NCI-H1930 (cell line): ENCODE measurements around the gene IDH2.
"Not testable (repeated sequence)": the region's sequence is repeated elsewhere in the genome, so short reads cannot be mapped to it uniquely, and the experiment has no call there.

Experiments used
- DNase-seq, 2 experiments: peaks; one replicate each; lab custom pipeline; 2025; lab: John Stamatoyannopoulos, UW

IDH2 gene

DNA sequence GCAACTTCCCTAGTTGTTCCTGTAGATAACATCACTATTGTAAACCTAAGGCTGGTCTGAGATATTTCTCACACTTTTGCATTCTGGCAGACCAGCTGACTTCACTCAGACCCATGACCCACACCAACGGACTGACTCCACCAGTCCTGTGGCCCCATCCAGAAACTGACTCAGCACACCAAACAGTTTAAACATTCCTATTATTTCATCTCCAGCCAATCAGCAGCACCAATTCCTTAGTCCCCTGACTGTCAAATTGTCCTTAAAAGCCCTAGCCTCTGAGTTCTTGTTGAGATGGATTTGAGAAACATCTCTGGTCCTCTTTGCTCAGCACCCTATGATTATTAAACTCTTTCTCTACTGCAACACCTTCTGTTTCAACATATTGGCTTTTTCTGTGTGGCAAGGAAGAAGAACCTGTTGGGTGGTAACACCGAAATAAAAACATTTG, 12.2 kb upstream of the IDH2 start:
- no peak for DNase-seq

DNA sequence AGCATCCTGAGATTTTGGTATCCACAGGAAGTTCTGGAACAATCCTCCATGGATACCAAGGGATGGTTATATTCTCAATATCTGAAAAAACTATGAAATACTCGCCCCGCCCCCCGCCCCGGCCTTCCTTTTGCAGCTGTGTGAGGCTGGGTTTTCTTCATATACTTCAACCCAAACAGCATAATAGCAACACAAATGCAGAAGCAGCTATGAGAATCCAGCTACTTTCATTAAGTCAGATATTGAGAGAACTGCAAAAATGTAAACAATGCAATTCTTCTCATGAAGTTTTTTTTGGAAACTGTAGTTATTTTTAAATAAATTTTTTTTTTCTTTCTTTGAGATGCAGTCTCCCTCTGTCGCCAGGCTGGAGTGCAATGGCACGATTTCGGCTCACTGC, 10.9 kb upstream of the IDH2 start:
- no peak for DNase-seq

DNA sequence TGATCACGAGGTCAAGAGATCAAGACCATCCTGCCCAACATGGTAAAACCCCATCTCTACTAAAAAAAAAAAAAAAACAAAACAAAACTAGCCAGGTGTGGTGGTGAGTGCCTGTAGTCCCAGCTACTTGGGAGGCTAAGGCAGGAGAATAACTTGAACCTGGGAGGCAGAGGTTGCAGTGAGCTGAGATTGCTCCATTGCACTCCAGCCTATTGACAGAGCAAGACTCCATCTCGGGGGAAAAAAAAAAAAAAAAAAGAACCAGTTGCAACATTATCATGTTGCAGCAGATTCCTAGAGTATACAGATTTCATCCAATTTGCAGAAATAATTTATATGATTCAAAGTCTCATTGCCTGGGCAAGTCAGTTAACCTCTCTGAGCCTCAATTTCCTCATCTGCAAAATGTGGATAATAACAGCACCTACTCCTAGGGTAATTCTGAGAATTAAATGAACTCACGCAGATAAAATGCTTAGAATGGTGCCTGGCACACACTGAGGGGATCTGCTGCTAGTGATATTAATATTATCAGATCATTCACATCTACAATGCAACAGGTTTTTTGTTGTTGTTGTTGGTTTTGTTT, 7.0 kb upstream of the IDH2 start:
- DNase-seq: not testable (repeated sequence)

DNA sequence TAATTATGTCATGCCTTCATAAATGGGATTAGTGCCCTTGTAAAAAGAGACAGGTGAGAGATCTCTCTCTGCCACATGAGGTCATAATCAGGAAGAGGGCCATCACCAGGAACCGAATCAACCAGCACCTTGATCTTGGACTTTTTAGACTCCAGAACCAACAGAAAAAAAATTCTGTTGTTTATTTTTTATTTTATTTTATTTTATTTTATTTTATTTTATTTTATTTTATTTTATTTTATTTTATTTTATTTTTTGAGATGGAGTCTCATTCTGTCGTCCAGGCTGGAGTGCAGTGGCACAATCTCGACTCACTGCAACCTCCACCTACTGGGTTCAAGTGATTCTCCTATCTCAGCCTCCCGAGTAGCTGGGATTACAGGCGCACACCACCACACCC, 5.8 kb upstream of the IDH2 start:
- not testable (repeated sequence) for DNase-seq

DNA sequence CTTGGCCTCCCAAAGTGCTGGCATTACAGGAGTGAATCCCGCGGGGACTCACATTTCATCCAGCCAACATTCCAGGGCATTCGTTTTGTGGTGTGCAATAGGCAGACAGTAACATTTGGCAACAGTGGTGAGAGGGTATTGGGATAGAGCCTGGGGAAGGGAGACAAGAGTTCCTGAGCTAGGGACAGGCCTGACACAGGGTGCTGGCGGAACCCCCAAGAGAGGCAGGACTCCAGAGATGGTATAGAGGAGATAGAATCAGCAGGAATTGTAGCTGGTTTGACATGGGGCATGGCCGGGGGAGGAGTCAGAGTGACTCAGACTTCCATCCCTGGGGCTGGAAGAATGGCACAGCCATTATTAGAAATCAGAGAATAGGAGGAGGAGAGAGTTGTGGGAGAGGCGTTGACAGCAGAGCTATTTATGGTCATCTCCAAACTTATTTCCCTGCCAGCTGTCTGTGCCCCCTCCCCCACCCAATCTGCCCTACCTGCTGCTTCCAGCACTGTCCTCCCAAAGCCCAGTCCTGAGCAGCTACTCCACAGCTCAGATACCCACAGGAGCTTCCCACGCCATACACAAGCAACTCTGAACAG, 4.4 kb upstream of the IDH2 start:
- no peak for DNase-seq

DNA sequence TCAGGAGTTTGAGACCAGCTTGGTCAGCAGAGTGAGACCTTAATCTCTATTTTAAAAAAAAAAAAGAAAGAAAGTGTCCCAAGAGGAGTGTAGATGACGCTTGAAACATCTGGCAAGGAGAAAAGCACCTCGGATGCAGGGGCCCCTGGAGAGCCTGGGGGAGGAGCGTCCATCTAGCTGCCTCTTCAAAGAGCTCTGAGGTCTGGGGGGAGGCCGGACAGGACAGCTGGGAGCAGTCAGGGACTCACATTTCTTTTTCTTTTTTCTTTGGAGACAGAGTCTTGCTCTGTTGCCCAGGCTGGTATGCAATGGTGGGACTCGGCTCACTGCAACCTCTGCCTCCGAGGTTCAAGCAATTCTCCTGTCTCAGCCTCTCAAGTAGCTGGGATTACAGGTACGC, 3.3 kb upstream of the IDH2 start:
- DNase-seq: no peak

DNA sequence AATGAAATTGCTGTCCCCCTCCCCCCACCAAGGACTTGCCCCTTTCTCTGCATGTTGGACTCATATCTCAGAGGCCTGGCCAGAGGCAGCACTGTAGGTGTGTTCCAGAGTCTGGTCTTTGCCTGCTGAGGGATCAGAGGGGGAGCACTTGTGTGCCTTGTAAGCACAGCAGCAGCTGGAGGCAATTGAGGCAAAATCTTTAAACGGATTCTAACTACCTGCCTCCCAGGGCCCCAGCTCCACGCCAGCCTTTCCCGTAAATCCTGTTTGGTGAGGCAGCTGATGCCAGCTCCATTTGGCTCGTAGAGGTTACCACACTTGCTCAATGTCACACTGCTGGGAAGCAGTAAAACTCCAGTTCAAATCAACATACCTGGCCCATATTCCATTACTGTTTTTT, 2.3 kb upstream of the IDH2 start:
- no peak for DNase-seq

DNA sequence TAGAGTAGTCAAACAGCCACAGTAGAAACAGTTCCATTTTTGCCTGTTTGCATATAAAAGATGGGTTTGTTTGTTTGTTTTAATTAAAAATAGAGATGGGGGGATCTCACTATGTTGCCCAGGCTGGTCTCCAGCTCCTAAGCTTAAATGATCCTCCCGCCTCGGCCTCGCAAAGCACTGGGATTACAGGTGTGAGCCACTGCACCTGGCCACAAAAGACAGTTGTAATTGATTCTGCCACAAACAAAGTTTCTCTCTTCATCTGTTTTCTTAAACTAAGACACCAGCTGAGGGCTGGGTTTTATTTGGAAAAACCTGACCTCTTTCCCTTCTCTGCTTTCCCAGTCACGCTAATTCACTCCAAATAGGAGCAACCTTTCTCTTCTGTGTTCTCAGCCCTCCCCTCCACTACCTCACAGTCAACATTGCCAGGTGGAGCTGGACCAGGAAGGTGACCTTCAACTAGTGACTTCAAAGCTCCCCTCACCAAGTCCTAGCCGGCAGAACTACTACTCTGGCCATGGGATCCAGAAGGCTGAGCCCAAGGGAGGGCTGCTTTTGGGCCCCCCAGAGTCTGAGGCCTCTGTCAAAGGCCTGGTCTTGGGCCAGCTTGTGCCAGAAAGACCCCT, 1.5 kb upstream of the IDH2 start:
- DNase-seq: no peak

DNA sequence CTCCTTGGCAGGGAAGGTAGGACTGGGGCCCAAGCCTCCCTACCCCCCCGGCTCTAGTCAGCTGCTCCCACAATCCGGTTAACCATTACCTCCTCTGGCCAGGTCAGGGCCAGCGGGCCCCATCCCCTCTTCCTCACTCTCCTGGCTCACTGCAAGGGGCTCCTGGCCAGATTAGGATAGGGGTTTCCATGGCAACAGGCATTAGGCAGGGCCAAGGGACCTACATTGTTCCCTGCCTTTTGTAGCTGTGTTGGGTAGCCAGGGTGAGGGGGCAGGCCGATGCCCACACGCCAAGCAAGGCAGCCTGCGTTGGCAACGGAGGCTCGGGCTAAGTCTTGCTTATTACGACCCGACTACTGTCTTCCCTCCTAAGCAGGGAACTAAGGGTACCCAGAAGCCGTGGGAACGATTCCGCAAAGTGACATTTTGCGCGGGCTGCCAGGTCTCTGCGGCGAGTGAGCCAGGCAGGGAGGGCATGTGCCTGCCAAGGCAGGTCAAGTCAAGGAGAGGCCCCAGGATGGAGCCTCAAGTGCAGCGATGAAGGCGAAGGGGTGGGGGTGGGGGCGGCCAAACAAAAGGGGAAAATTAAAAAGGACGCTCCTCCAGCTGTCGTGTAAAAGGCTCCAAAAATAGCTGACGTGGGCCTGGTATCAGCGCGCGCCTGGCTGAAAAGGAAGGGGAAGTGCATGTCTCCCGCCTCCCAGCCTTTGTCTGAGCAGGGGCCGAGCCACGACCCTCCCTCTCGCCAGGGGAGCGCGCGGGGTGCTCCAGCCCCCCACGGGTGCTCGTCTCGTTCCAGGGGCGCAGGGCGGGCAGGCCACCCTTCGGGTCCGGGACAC, 919 bp downstream of the IDH2 start:
- no peak for DNase-seq

DNA sequence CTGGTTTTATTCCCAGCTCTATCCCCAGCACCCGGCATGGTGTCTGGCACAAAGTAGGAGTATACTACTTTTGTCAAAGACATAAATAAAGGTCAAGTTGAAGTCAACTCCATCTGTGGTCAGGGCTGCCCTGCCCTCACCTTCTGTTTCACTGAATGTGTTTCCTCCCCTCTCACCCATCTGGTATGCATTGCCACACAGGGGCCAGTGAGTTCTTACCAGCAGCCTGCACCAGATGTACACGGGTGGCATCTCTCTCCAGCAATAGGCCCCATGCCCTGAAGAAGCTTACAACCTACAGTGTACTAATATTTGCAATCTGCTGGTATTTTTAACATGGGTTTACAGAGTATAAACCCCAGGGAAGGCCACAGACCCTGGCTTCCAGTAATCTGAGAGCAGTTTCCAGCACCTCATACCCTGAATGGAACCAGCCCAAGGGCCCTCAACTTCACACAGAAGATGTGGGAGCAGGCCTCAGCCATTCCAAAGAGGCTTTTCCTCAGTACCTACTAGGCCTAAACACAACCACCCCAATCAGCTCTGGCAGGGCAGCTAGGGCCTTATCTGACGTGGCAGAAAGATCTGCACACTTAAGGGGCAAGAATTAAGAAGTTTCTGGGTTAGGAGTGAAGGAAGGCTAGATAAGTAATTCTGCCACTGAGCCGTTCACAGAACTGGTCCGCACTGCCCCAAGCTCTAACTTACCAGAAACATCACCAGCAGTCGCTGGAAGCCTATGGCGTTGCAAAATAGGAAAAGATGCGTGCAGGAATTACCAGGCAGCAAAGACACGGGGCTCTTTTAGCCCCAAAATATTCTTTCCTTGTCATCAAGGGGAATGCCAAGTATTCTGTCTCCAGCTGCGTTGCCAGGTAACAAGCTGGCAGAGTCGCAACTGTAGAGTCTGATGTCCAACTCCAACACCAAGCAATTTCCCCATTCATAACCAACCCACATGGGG, 2.1 kb downstream of the IDH2 start:
- DNase-seq: no peak

DNA sequence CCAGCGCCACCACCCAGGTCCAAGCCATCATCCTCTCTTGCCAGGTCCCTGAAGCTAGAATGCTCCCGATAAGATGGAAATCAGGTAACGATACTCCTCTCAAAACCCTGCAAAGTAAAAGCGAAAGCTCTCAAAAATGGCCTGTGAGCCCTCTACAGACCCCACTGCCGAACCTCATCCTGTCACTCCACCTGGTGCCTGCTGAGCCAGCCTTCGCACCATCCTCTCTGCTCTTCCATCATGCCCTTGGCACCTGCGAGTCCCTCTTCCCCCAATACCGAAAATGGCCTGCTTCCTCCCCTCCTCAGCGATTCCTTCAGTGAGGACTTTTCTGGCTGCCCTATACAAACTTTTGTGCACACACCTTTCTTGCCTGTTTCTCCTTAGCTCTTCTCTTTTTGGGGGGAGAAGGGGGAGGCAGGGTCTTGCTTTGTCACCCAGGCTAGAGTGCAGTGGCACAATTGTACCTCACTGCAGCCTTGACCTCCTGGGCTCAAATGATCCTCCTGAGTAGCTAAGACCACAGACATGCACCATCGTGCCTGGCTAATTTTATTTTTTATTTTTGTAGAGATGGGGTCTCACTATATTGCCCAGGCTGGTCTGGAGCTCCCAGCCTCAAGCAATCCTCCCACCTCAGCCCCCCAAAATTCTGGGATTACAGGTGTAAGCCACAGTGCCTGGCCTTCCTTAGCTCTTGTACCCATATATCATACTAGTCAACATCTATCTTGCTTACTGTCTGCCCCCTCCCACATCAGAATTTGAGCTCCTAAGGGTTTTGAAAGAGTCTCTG, 3.0 kb downstream of the IDH2 start:
- DNase-seq: no peak

DNA sequence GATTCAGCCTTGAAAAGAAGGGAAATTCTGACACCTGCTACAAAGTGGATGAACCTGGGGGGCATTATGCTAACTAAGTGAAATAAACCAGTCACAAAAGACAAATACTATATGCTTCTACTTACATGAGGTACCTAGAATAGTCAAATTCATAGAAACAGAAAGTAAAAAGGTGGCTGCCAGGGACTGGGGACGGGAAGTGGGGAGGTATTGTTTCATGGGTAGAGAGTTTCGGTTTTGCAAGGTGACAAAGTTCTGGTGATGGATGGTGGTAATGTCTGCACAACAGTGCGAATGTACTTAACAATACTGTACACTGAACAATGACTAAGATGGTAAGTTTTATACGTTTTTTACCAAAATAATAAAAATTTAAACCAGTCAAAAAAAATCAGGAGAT, 4.8 kb downstream of the IDH2 start:
- DNase-seq: no peak

DNA sequence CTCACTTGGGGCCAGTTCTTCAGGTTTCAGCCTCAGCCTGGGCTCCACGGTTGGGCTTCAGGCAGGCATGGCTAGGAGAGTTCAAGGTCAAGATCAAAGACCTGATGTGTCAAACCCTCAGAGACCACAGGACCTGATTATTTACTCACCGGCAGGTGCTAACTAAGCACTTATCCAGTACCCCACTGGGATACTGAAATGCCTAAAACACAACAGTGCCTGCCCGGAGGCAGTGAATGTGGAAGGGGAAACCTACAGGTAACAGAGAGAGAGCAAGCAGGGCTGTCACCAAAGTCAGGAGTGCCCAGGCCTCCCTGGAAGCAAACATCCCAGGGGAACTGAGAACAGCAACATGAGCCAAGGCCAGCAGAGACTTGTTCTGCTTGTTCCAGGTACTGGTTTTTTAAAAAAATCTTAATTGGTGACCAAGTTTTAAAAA, 6.7 kb downstream of the IDH2 start:
- no peak for DNase-seq

DNA sequence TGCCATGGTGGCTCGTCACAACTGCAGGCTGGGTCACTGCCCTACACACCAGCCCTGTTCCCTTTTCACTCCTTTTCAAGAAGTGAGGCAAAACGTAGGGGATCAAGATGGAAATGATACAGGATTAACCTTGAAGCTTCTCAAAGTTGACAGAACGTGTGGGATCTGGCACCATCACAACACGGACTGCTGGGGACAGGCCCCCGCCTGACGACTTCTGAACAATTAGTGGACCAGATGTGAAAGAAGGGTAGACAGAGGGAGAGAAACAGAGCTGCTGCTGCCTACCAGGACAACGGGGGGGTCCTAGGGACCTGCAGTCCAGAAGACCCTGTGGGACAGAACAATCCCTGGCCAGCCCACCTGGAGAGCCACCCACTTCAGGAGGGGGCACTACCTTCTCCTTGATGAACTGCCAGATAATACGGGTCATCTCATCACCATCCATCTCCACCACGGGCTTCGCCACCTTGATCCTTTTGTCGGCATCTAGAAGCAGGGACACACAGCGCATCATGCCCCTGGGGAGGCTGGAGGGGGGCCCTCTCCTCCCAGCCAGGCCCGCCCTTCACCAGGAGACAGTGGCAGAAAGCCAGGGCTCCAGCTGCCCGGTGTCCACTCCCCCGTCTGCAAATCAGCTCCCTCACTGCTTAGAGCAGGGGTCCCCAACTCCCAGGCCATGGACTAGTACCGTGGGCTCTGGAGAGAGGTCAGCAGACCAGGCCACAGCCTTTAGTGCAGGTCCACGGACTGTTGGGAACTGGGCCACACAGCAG, 10.9 kb downstream of the IDH2 start:
- no peak for DNase-seq

DNA sequence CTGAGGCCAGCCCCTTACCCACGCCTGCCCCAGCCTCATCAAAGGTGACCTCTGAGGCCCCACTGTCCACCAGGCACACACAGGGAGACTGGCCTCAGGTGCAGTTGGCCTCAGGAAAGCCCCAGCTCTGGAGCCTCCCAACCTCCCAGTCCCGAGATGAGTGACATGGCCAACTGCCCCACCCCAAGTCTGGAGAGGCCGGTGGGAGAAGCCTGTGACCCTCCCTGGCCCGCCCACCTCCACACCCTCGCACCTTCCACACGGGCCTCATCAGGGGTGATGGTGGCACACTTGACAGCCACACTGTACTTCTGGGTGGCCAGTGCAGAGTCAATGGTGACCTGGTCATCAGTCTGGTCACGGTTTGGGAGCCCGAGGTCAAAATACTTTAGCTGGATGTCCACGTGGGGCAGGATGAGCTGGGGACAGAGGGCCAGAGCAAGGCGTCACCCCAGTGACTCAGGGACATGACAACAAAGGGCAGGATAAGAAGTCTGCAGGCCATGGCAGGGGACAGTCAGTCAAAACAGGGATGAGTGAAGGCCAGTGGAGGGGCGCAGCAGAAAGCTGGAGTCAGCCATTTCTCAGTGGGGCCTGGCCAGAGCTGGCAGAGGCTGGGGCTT, 11.9 kb downstream of the IDH2 start:
- DNase-seq: no peak

DNA sequence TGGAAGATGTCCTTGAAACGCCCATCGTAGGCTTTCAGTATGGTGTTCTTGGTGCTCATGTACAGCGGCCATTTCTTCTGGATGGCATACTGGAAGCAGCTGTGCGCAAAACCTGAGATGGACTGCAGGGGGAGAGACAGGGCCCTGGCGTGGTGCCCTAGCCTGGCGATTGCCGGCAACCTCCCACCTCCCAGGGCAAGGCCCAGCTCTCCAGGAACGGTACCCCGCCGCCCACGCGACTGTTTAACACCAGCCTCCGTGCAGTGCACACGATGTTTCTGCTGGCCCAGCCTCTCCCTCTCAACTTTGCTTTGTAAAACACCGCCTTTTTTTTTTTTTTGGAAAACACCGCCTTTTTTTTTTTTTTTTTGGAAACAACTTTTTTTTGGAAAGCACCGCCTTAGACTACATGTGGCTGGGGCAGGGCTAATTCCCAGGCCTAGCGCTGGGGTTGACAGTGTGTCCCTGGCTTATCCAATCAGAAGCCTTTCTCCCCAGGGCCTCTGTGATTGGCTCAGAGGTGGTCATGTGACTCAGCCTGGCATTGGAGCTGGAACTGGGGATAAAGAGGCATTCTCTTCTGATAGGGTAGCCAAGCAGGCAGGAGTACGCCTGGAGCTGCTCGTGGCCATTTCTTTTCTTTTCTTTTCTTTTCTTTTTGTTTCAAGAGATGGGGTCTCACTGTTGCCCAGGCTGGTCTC, 14.7 kb downstream of the IDH2 start:
- DNase-seq: no peak

DNA sequence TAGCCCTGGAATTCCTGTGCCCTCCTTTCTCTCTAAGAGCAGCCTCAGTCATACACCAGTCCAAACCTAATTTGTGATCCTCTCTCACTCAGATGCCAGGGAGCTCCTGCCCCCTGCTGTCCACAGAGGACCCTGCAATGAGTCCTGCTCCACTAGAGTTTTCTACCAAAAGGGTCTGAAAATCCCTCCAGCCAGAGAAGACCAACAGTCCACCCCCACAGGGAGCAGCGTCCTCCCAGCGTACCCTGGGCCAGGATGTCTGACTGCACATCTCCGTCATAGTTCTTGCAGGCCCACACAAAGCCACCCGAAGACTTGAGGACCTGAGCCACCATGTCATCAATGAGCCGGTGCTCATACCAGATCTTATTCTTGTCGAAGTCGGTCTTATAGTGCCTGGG, 15.4 kb downstream of the IDH2 start:
- DNase-seq: no peak

DNA sequence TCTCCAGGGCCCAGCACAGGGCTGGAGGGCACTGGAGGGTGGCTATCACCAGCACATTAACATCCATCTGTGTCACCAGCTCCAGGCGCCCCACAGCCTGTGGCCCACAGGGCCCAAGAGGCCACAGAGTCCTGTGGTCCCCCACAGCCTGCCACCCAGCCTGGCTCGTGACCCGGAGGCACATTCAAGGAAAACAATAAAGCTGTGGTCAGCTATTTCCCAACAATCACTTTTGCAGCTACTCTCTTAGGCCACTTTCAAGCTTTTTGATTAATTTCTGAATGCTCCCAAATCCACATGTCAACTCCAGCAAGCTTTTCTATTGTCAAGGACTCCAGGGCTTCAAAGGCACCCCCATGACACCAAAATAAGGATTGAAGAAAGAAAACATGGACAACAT, 16.7 kb downstream of the IDH2 start:
- DNase-seq: no peak

DNA sequence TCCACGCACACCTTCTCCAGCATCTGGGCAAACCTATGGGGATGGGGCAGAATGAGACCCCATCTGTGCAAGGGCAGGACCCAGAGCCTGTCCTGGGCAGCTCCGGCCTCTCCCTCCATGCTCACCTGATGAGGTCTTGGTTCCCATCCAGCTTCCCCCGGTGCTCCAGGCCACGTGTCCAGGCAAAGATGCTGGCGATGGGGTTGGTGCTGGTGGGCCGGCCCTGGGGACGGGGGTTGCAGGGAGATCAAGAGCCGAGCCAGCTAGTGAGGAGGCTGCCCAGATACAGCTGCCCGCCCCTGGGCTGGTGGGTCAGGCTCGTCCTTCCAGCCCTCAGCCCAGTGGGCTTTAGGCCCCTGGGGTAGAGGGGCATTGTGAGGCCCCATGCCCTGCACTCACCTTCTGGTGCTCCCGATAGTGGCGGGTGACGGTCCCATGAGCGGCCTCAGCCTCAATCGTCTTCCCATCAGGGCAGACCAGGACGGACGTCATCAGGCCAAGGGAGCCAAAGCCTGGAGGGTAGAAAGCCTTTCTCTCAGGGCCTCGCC, 17.3 kb downstream of the IDH2 start:
- no peak for DNase-seq
